ENCODE measurements around the gene WIPF3. TPM values are rescaled to one million over a fixed set of nuclear protein-coding genes. Genes with fewer than 3 reads are reported as not detected.

WIPF3 gene
- total RNA-seq, 1 donor from 2014 or later = 4.0 TPM

GRCh38 chr7:29945259-29945809 lies 139.0 kb downstream of the WIPF3 start:
- Mint-ChIP-seq H3K9me3 (no peaks in the 10 kb centered on the region), H3K27ac (ENCODE audit: unreplicated experiment) (no peak overlapping the region), H3K27me3 (ENCODE audit: low read depth) (no peaks in the 10 kb centered on the region), H3K4me1 (no peaks in the 10 kb centered on the region), H3K4me3 (no peak overlapping the region), H3K36me3 (ENCODE audit: low read depth) (peaks cover 24% of the 10 kb centered on the region)
- TF ChIP-seq, protein P1, sequence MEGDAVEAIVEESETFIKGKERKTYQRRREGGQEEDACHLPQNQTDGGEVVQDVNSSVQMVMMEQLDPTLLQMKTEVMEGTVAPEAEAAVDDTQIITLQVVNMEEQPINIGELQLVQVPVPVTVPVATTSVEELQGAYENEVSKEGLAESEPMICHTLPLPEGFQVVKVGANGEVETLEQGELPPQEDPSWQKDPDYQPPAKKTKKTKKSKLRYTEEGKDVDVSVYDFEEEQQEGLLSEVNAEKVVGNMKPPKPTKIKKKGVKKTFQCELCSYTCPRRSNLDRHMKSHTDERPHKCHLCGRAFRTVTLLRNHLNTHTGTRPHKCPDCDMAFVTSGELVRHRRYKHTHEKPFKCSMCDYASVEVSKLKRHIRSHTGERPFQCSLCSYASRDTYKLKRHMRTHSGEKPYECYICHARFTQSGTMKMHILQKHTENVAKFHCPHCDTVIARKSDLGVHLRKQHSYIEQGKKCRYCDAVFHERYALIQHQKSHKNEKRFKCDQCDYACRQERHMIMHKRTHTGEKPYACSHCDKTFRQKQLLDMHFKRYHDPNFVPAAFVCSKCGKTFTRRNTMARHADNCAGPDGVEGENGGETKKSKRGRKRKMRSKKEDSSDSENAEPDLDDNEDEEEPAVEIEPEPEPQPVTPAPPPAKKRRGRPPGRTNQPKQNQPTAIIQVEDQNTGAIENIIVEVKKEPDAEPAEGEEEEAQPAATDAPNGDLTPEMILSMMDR (conservative IDR thresholded peaks at IDR 0.05) = no peak
- no peak for DNase-seq (ENCODE audit: low read depth, low spot score)

DNA sequence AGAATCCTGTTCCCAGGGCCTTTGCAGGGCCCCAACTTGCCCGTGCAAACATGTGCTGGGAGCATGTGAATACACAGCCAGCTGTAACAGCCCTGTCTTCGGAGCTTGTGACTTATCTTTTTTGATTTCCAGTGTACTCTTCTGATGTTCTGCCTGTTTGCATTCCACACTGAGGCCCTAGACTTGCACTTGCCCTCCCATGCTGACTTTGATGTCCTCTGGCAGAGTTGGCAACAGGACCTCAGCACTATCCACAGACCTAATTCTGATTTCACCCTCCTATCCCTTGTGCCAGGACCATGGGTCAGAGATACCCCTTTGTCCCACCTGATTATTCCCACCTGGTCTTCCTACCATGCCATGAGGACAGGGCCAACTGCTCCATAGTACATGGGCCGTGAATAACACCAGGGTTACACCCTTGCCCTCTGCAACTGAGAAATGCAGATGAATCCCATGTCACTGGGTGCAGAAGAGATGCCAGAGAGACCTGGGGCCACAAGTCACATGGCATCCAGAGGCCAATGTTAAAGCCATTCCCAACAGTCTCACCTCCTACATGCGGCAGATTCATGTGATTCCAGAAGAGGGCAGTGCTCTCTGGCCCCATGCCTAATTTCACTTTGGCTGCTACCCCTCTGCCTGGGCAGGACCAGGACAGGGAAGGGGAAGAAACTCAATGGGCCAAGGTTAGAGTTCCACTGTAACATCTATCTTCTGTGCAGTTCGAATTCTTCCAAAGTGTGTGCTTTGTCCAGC lies 140.3 kb downstream of the WIPF3 start:
- Mint-ChIP-seq H3K9me3 (no peaks in the 10 kb centered on the region), H3K36me3 (ENCODE audit: low read depth) (peaks cover 25% of the 10 kb centered on the region), H3K27me3 (ENCODE audit: low read depth) (no peaks in the 10 kb centered on the region), H3K4me1 (no peaks in the 10 kb centered on the region), H3K27ac (ENCODE audit: unreplicated experiment) (peak overlapping the region; percentile 12), H3K4me3 (no peak overlapping the region)
- TF ChIP-seq, protein P1 (conservative IDR thresholded peaks at IDR 0.05) = peak; percentile 40
- DNase-seq (ENCODE audit: low read depth, low spot score) = no peak

- Mint-ChIP-seq H3K4me3 (no peak overlapping the region), H3K9me3 (no peaks in the 10 kb centered on the region), H3K4me1 (no peaks in the 10 kb centered on the region), H3K36me3 (ENCODE audit: low read depth) (peaks cover 25% of the 10 kb centered on the region), H3K27ac (ENCODE audit: unreplicated experiment) (no peak overlapping the region), H3K27me3 (ENCODE audit: low read depth) (no peaks in the 10 kb centered on the region)
- DNase-seq (ENCODE audit: low read depth, low spot score) = no peak
- TF ChIP-seq, protein P1 (conservative IDR thresholded peaks at IDR 0.05) = no peak
Observed at GRCh38 chr7:29948587-29948986, 142.3 kb downstream of the WIPF3 start.

GRCh38 chr7:29950480-29950879 lies 144.2 kb downstream of the WIPF3 start:
- Mint-ChIP-seq H3K4me1 (no peaks in the 10 kb centered on the region), H3K4me3 (no peak overlapping the region), H3K27me3 (ENCODE audit: low read depth) (no peaks in the 10 kb centered on the region), H3K27ac (ENCODE audit: unreplicated experiment) (no peak overlapping the region), H3K36me3 (ENCODE audit: low read depth) (peaks cover 21% of the 10 kb centered on the region), H3K9me3 (no peaks in the 10 kb centered on the region)
- DNase-seq (ENCODE audit: low read depth, low spot score) = no peak
- TF ChIP-seq, protein P1 (conservative IDR thresholded peaks at IDR 0.05) = no peak

DNA sequence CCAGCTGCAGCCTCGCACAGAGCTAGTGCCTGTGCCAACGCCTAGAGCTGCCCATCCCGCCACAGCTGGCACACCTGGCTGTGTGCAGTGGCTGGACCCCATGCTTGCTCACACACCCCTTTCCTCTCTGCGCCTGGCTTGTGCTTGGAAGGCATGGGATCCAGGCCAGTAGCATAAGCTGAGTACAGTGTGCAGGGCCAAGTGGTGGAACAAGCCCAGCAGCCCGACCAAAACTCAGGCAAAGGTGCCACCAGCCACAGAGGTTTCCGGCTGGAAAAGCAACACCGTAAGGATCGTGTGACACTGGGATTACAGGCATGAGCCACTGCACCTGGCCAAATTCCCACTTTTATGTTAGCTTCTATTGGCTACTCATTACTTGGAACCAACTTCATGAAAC lies 144.9 kb downstream of the WIPF3 start:
- no peaks in the 10 kb centered on the region for H3K27me3 Mint-ChIP-seq (ENCODE audit: low read depth)
- H3K4me1 Mint-ChIP-seq = peaks cover 5% of the 10 kb centered on the region

More for the DNA sequence above, 144.9 kb downstream of the WIPF3 start:
- Mint-ChIP-seq H3K9me3 (no peaks in the 10 kb centered on the region), H3K27ac (ENCODE audit: unreplicated experiment) (no peak overlapping the region), H3K4me3 (no peak overlapping the region), H3K36me3 (ENCODE audit: low read depth) (peaks cover 18% of the 10 kb centered on the region)
- no peak for DNase-seq (ENCODE audit: low read depth, low spot score)
- TF ChIP-seq, protein P1 (conservative IDR thresholded peaks at IDR 0.05) = no peak
